ENCODE data around the gene MOB3A. TPM values are rescaled to one million over a fixed set of nuclear protein-coding genes. Genes with fewer than 3 reads are reported as not detected.

MOB3A gene
- total and polyA plus RNA-seq, 9 of the 15 experiments (the other 6 are each of a cell fraction or from before 2014, with no cell fraction given): 1.1 to 24.1 (median 6.0) TPM

DNA sequence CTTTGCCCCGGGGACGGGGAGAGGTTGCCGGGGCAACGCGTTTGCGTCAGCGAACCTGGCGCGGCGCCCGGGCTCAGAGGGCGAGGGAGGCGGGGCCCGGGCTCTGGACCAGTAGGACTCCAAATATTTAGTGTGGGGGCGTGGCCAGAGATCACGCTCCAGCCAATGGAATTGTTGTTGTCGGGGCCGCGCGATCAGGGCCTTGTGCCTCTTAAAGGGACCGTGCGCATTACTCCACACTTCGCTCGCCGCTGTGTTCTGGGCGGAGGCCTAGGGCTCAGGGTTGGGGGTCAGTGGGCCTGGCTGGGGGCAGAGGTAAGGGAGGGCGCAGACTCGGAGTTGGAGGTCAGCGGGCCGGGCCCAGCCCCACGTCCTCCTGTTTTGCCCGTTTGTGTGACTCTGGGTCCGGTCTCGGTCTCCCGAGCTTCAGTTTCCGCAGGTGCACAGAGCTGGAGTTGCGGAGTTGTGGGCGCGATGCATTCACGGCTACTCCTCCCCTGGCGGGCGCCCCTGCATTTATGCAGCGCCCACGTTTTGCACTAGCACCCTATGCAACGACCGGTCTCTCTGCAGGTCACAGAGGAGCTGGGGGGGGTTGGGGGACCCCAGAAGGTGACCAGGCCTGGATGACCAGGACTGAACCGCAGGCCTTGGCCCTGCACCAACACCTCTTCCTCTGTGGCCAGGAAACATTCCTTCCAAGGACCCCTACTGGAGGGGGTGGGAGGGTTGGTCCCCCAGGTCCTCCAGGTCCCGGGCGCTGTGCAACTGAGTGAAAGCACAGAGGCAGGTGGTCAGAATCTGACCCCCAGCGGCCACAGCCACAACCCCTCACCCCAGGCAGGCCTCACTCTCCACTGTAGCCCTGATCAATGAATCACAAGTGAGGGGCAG is 34.4 kb downstream of the MOB3A start (continued):
- TF ChIP-seq TOE1 (IDR thresholded peaks at IDR 0.05; ENCODE audit: borderline replicate concordance) (peak; percentile 82; the same call in 1 of the 2 replicates), TOE1 (CRISPR knock-in tag; IDR thresholded peaks at IDR 0.05; ENCODE audit: borderline replicate concordance, low read depth) (no peak), JUND (IDR thresholded peaks at IDR 0.05; ENCODE audit: borderline replicate concordance, low read depth, low read length) (peak; percentile 43; the same call in 1 of the 2 replicates), JUND (tag; IDR thresholded peaks at IDR 0.05; ENCODE audit: borderline replicate concordance, low read depth, low read length) (peak; percentile 15; the same call in 1 of the 3 replicates), ETV5 (CRISPR knock-in tag; IDR thresholded peaks at IDR 0.05; ENCODE audit: low read depth) (no peak; the same call in 1 of the 2 replicates), TAF15 (IDR thresholded peaks at IDR 0.05; ENCODE audit: low read depth, low read length) (no peak), L3MBTL2 (IDR thresholded peaks at IDR 0.05) (no peak; the same call in 1 of the 2 replicates), NR2C2 (CRISPR knock-in tag; IDR thresholded peaks at IDR 0.05) (peak; percentile 41; the same call in 1 of the 2 replicates), NR2C2 (tag; IDR thresholded peaks at IDR 0.05) (peak; percentile 94), ZNF232 (CRISPR knock-in tag; IDR thresholded peaks at IDR 0.05) (no peak), CREM (IDR thresholded peaks at IDR 0.05; ENCODE audit: low read depth) (peak; percentile 86), SMARCE1 (IDR thresholded peaks at IDR 0.05) (0 out of 2 replicates have a peak, but pooled peaks have one; percentile 37)
- TF ChIP-seq, protein P1, sequence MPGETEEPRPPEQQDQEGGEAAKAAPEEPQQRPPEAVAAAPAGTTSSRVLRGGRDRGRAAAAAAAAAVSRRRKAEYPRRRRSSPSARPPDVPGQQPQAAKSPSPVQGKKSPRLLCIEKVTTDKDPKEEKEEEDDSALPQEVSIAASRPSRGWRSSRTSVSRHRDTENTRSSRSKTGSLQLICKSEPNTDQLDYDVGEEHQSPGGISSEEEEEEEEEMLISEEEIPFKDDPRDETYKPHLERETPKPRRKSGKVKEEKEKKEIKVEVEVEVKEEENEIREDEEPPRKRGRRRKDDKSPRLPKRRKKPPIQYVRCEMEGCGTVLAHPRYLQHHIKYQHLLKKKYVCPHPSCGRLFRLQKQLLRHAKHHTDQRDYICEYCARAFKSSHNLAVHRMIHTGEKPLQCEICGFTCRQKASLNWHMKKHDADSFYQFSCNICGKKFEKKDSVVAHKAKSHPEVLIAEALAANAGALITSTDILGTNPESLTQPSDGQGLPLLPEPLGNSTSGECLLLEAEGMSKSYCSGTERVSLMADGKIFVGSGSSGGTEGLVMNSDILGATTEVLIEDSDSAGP (CRISPR knock-in tag; IDR thresholded peaks at IDR 0.05): peak; percentile 98
- TF ChIP-seq, protein P2, sequence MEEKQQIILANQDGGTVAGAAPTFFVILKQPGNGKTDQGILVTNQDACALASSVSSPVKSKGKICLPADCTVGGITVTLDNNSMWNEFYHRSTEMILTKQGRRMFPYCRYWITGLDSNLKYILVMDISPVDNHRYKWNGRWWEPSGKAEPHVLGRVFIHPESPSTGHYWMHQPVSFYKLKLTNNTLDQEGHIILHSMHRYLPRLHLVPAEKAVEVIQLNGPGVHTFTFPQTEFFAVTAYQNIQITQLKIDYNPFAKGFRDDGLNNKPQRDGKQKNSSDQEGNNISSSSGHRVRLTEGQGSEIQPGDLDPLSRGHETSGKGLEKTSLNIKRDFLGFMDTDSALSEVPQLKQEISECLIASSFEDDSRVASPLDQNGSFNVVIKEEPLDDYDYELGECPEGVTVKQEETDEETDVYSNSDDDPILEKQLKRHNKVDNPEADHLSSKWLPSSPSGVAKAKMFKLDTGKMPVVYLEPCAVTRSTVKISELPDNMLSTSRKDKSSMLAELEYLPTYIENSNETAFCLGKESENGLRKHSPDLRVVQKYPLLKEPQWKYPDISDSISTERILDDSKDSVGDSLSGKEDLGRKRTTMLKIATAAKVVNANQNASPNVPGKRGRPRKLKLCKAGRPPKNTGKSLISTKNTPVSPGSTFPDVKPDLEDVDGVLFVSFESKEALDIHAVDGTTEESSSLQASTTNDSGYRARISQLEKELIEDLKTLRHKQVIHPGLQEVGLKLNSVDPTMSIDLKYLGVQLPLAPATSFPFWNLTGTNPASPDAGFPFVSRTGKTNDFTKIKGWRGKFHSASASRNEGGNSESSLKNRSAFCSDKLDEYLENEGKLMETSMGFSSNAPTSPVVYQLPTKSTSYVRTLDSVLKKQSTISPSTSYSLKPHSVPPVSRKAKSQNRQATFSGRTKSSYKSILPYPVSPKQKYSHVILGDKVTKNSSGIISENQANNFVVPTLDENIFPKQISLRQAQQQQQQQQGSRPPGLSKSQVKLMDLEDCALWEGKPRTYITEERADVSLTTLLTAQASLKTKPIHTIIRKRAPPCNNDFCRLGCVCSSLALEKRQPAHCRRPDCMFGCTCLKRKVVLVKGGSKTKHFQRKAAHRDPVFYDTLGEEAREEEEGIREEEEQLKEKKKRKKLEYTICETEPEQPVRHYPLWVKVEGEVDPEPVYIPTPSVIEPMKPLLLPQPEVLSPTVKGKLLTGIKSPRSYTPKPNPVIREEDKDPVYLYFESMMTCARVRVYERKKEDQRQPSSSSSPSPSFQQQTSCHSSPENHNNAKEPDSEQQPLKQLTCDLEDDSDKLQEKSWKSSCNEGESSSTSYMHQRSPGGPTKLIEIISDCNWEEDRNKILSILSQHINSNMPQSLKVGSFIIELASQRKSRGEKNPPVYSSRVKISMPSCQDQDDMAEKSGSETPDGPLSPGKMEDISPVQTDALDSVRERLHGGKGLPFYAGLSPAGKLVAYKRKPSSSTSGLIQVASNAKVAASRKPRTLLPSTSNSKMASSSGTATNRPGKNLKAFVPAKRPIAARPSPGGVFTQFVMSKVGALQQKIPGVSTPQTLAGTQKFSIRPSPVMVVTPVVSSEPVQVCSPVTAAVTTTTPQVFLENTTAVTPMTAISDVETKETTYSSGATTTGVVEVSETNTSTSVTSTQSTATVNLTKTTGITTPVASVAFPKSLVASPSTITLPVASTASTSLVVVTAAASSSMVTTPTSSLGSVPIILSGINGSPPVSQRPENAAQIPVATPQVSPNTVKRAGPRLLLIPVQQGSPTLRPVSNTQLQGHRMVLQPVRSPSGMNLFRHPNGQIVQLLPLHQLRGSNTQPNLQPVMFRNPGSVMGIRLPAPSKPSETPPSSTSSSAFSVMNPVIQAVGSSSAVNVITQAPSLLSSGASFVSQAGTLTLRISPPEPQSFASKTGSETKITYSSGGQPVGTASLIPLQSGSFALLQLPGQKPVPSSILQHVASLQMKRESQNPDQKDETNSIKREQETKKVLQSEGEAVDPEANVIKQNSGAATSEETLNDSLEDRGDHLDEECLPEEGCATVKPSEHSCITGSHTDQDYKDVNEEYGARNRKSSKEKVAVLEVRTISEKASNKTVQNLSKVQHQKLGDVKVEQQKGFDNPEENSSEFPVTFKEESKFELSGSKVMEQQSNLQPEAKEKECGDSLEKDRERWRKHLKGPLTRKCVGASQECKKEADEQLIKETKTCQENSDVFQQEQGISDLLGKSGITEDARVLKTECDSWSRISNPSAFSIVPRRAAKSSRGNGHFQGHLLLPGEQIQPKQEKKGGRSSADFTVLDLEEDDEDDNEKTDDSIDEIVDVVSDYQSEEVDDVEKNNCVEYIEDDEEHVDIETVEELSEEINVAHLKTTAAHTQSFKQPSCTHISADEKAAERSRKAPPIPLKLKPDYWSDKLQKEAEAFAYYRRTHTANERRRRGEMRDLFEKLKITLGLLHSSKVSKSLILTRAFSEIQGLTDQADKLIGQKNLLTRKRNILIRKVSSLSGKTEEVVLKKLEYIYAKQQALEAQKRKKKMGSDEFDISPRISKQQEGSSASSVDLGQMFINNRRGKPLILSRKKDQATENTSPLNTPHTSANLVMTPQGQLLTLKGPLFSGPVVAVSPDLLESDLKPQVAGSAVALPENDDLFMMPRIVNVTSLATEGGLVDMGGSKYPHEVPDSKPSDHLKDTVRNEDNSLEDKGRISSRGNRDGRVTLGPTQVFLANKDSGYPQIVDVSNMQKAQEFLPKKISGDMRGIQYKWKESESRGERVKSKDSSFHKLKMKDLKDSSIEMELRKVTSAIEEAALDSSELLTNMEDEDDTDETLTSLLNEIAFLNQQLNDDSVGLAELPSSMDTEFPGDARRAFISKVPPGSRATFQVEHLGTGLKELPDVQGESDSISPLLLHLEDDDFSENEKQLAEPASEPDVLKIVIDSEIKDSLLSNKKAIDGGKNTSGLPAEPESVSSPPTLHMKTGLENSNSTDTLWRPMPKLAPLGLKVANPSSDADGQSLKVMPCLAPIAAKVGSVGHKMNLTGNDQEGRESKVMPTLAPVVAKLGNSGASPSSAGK (IDR thresholded peaks at IDR 0.05): peak; percentile 53

All from K562 (cell line).